Activated CD8-positive, alpha-beta T cell treated with anti-CD3 and anti-CD28 coated beads for 36 hours (primary cell): ENCODE results near the gene MAST4. TPM values are rescaled to one million over a fixed set of nuclear protein-coding genes. Genes with fewer than 3 reads are reported as not detected.

ENCODE experiments used
- ATAC-seq: fragments of 200-7000 bp; cut with Tn5 transposase; one replicate; pipeline ENCODE4 v1.10.0; 2021; ENCODE audit warnings: mild to moderate bottlenecking, moderate library complexity
- CTCF ChIA-PET: fragments of 350-600 bp; sonication (Branson Sonifier 250); formaldehyde crosslinking; loops from one replicate; lab custom pipeline; 2021; ENCODE audit warnings: antibody characterized with exemption; lab: Charles Lee
- POLR2A ChIA-PET: fragments of 350-600 bp; sonication (Branson Sonifier 250); formaldehyde crosslinking; loops from one replicate; lab custom pipeline; 2021; ENCODE audit warnings: antibody characterized with exemption; lab: Charles Lee
- DNase-seq: peaks from one replicate; pipeline ENCODE4 v3.0.0-alpha.2; 2020
- H3K27ac Mint-ChIP-seq: one replicate; pipeline ENCODE4 v1.8.0; 2021; ENCODE audit warnings: mild to moderate bottlenecking, mixed read lengths
- H3K27me3 Mint-ChIP-seq: one replicate; pipeline ENCODE4 v1.8.0; 2021; ENCODE audit warnings: mixed read lengths
- H3K36me3 Mint-ChIP-seq: one replicate; pipeline ENCODE4 v1.8.0; 2021; ENCODE audit warnings: low read depth, mixed read lengths
- H3K4me1 Mint-ChIP-seq: one replicate; pipeline ENCODE4 v1.8.0; 2021; ENCODE audit warnings: low read depth, mixed read lengths
- H3K4me3 Mint-ChIP-seq: one replicate; pipeline ENCODE4 v1.8.0; 2021; ENCODE audit warnings: mild to moderate bottlenecking, moderate library complexity, mixed read lengths
- H3K9me3 Mint-ChIP-seq: one replicate; pipeline ENCODE4 v1.8.0; 2021; ENCODE audit warnings: mixed read lengths
- intact Hi-C: fragments of 100-400 bp; cut with micrococcal nuclease; formaldehyde crosslinking; loops from one replicate; pipeline ENCODE4 v1.10.0; 2022
- total RNA-seq, 2 experiments: library from RNA; stranded (reverse); gene quantifications; one replicate each; pipeline ENCODE4 v1.2.3, GENCODE V29; 2021
- TF ChIP-seq, protein P1 (sequence below): fragments of 200-600 bp; IDR thresholded peaks from one replicate; pipeline ENCODE4 v1.8.0; 2022; ENCODE audit warnings: antibody characterized with exemption, mild to moderate bottlenecking

Gene MAST4
- total RNA-seq, 2 experiments from 2014 or later = 7.6 to 10.0 TPM

DNA sequence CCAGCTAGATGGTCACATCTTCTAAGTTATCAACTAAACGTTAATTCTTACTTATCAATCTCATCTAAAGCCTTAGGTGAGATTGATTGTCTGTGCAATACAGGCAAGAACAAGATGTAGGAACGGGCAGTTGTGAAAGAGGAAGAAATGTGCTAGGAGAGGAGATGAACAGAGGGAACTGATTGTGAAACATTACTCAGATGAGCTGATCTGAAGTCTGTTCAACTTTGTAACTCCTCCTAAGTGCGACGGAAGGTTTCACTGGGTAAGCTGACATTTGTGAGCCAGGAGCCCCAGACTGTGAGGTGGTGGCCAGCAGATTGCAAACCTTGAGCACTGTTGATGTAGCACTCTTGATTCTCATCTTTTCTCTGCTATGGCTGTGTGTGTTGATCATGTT, 396.4 kb downstream of the MAST4 start:
- CTCF ChIA-PET = no interaction called here

DNA sequence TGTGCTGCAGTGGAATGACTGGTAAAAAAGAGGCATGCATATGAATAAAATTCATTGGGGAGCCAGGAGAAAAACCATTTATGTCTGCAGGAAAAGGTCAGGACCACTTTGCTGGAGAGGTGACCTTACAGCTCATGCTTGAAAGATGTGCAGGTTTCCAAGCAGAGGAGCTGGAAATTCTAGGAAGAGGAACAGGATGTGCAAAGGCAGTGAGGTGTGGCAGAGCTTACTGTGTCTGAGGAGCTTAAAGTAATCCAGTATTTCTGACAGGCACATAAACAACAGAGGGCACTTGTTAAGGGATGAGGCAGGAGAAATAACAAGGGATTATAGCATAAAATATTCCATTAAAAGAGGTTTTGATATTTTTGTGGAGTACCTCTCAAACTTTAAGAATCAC, 397.3 kb downstream of the MAST4 start:
- ChIA-PET POLR2A (no interaction called here), CTCF (no interaction called here)

More for the DNA sequence above, 396.4 kb downstream of the MAST4 start:
- Mint-ChIP-seq H3K9me3 (no peaks in the 10 kb centered on the region), H3K4me1 (peaks cover 7% of the 10 kb centered on the region), H3K27me3 (peaks cover 4% of the 10 kb centered on the region), H3K36me3 (no peaks in the 10 kb centered on the region), H3K27ac (no peak overlapping the region), H3K4me3 (no peak overlapping the region)
- TF ChIP-seq, protein P1, sequence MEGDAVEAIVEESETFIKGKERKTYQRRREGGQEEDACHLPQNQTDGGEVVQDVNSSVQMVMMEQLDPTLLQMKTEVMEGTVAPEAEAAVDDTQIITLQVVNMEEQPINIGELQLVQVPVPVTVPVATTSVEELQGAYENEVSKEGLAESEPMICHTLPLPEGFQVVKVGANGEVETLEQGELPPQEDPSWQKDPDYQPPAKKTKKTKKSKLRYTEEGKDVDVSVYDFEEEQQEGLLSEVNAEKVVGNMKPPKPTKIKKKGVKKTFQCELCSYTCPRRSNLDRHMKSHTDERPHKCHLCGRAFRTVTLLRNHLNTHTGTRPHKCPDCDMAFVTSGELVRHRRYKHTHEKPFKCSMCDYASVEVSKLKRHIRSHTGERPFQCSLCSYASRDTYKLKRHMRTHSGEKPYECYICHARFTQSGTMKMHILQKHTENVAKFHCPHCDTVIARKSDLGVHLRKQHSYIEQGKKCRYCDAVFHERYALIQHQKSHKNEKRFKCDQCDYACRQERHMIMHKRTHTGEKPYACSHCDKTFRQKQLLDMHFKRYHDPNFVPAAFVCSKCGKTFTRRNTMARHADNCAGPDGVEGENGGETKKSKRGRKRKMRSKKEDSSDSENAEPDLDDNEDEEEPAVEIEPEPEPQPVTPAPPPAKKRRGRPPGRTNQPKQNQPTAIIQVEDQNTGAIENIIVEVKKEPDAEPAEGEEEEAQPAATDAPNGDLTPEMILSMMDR = no peak
- DNase-seq (no peak), ATAC-seq (no peak)
- POLR2A ChIA-PET = no interaction called here
- intact Hi-C loops = no loop called here

DNA sequence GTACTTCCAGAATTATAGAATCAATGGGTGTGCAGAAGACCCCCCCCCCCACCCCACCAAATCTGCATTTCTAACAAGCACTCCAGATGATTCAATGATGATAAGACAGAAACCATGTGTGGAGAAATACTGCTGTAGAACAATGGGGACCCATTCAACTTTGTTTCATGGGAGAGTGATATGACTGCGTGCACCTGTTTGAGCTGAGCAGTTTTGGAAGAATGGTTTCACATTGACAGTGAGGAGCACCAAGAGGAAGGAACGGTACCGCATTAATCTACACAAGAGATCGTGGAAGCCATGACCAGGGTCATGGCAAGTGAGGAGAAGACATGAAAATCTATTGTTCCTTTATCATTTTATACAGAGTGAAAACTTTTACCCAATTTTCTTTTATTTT, 397.7 kb downstream of the MAST4 start:
- intact Hi-C loops = no loop called here
- Mint-ChIP-seq H3K36me3 (no peaks in the 10 kb centered on the region), H3K4me1 (peaks cover 2% of the 10 kb centered on the region), H3K27ac (no peak overlapping the region), H3K27me3 (peaks cover 4% of the 10 kb centered on the region), H3K4me3 (no peak overlapping the region), H3K9me3 (no peaks in the 10 kb centered on the region)
- DNase-seq (no peak), ATAC-seq (no peak)
- POLR2A ChIA-PET = no interaction called here
- CTCF ChIA-PET = no interaction called here
- TF ChIP-seq, protein P1 = no peak

More for the DNA sequence above, 397.3 kb downstream of the MAST4 start:
- Mint-ChIP-seq H3K9me3 (no peaks in the 10 kb centered on the region), H3K27ac (no peak overlapping the region), H3K4me3 (no peak overlapping the region), H3K4me1 (peaks cover 2% of the 10 kb centered on the region), H3K36me3 (no peaks in the 10 kb centered on the region), H3K27me3 (peaks cover 4% of the 10 kb centered on the region)
- TF ChIP-seq, protein P1 = no peak
- DNase-seq = no peak
- no peak for ATAC-seq
- intact Hi-C loops = no loop called here

DNA sequence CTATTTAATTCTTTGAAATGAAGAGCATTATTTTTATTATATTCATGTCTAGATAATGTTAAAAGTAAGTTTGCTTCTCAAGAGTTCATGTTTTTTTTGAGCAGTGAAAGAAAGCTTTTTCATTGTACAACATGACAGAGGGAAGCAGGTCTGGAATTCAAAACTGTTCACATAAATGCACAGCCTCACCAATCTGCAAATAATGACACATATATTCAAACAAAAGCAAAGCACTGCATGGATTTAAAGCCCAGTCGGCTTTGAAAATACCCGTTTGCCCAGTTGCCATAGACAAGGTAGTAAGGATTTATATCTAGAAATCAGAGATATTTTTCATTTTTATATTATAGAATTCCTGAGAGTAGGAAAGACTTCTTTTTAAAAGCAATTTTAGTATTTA, 398.6 kb downstream of the MAST4 start:
- Mint-ChIP-seq H3K27ac (no peak overlapping the region), H3K36me3 (no peaks in the 10 kb centered on the region), H3K4me1 (peaks cover 2% of the 10 kb centered on the region), H3K27me3 (peaks cover 4% of the 10 kb centered on the region), H3K4me3 (no peak overlapping the region), H3K9me3 (no peaks in the 10 kb centered on the region)
- ATAC-seq = no peak
- CTCF ChIA-PET = interaction anchor here (1.0 kb wide), 1 partner anchor 214 kb away, joined by 4 read pairs; no protein-coding TSS in a partner anchor
- POLR2A ChIA-PET = no interaction called here
- DNase-seq = no peak
- intact Hi-C loops = no loop called here
- TF ChIP-seq, protein P1 = no peak

DNA sequence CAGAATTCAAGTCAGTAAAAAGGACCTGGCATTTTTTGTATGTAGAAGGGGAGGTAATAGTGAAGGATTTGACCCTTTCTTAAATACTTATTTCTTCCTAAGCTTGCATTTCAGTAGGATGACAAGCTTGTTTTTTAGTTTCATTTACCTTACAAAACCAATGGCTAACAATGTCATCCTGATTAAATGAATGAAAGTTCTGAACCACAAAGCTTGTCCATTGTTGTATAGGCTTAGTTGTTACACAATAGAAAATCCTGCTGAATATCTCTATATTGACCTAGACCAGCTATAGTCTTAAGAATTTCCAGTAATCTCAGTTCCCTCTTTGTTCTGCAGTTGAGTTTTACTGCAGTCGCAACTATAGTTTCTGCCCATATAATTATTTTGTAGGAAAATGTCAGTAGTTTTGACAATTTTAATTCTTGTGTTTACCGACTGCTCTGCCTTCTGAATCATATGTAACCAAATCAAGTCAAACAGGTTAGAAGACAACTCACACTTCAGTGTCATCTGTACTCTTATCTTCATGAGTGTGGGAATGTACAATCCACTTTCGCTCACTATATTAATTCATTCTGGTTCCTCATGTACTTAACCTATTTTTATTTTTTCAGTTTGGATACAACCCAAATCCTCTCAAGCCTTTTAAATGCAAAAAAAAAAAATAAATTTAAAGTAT, 404.7 kb downstream of the MAST4 start:
- H3K27ac Mint-ChIP-seq = no peak overlapping the region
- TF ChIP-seq, protein P1 = no peak
- ChIA-PET CTCF (interaction anchor here (1.1 to 1.5 kb wide), 2 partner anchors 10 to 42 kb away, joined by 3 read pairs; no protein-coding TSS in a partner anchor), POLR2A (no interaction called here)
- H3K36me3 Mint-ChIP-seq = no peaks in the 10 kb centered on the region
- H3K4me1 Mint-ChIP-seq = peaks cover 25% of the 10 kb centered on the region
- no peaks in the 10 kb centered on the region for H3K27me3 Mint-ChIP-seq
- H3K4me3 Mint-ChIP-seq = no peak overlapping the region
- ATAC-seq (no peak), DNase-seq (no peak)
- H3K9me3 Mint-ChIP-seq = no peaks in the 10 kb centered on the region
- intact Hi-C loops = loop anchor here (10.0 kb wide), 2 partner anchors 154 to 204 kb away; no protein-coding TSS in a partner anchor
